ENCODE data around the gene XIRP1.
"Not testable (repeated sequence)": the region's sequence is repeated elsewhere in the genome, so short reads cannot be mapped to it uniquely, and the experiment has no call there.

Gene XIRP1

DNA sequence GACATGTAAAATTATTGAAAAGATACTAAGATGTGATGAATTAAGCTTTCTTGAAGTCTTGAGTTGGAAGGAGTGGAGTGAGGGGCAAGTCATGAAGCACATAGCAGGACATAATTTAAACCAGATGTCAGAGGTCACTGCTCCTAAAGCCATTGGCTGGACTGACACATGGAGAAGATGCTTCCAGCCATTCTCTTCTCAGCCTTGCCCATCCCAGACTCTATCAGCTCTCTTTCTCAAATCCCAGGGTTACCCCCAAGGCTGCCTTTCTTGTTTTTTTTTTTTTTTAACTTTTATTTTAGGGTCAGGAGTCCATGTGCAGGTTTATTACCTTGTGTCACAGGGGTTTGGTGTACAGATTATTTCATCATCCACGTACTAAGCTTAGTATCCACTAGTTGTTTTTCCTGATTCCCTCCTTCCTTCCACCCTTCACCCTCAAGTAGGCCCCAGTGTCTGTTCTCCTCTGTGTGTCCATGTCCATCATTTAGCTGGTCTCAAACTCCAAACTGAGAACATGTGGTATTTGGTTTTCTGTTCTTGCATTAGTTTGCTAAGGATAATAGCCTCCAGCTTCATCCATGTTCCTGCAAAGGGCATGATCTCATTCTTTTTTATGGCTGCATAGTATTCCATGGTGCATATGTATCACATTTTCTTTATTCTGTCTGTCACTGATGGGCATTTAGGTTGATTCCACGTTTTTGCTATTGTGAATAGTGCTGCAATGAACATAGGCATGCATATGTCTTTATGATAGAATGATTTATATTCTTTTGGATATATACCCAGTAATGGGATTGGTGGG is 18.9 kb downstream of the XIRP1 start:
- no peaks in the 10 kb centered on the region for H3K9me3 Mint-ChIP-seq
- no peak overlapping the region for H3K4me3 Mint-ChIP-seq
- peaks cover 3 to 4% of the 10 kb centered on the region in 2 donors for H3K4me1 Mint-ChIP-seq
- DNase-seq (no peak), ATAC-seq (replicated peaks) (no peak)
- H3K27me3 Mint-ChIP-seq, result no peaks in the 10 kb centered on the region
- H3K27ac Mint-ChIP-seq, result no peak overlapping the region
- no peaks in the 10 kb centered on the region for H3K36me3 Mint-ChIP-seq

DNA sequence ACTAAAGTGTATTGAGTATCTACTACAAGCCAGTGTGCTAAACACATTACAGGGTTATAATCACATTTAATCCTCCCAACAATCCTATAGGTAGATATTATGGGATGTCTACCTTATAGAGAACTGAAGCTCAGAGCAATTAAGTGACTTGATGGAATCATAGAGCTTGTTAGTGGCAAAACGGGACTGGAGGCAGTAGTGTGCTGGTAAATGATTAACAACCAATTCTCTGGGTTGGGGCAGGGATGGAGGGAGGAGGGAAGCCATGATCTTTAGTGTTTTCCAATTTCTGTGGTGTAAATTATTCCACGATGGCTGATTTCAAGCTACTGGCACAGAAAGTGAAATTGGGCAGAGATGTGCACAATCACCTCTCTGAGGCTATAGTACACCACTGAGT is 20.5 kb downstream of the XIRP1 start:
- no peak overlapping the region for H3K4me3 Mint-ChIP-seq
- H3K27ac Mint-ChIP-seq, result no peak overlapping the region
- ATAC-seq (replicated peaks) (no peak), DNase-seq (no peak)
- peaks cover 0 to 2% of the 10 kb centered on the region in 2 donors for H3K4me1 Mint-ChIP-seq
- no peaks in the 10 kb centered on the region for H3K27me3 Mint-ChIP-seq
- no peaks in the 10 kb centered on the region for H3K9me3 Mint-ChIP-seq
- H3K36me3 Mint-ChIP-seq, result no peaks in the 10 kb centered on the region

DNA sequence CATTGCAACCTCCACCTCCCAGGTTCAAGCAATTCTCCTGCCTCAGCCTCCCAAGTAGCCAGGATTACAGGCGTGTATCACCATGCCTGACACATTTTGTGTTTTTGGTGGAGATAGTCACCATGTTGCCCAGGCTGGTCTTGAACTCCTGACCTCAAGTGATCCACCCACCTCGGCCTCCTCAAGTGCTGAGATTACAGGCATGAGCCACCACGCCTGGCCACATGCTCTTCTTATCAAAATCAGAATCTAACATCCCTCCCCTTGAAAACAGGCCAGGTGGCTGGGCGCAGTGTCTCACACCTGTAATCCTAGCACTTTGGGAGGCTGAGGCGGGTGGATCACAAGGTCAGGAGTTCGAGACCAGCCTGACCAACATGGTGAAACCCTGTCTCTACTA is 21.5 kb downstream of the XIRP1 start:
- not testable (repeated sequence) for H3K27me3 Mint-ChIP-seq; H3K4me3 Mint-ChIP-seq; H3K9me3 Mint-ChIP-seq; H3K4me1 Mint-ChIP-seq; H3K36me3 Mint-ChIP-seq; DNase-seq; ATAC-seq (replicated peaks)
- H3K27ac Mint-ChIP-seq, result peak overlapping the region; percentile 67

DNA sequence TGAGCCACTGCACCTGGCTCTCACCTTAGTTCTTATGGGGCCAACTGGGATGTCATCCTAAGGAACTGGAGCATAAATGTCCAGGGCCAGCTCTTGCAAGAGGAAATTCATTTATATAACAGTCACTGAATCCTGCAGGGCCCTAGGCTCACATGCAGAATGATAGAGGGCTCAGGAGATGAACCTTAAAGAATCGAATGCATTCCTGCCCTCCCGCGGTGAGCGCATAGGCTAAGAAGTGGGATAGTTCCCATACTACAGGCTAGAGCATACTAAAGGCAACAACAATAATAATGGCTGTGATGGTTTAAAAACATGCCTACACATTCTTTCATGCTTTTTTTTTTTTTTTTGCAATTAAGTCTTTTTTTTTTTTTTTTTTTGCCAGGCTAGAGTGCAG is 21.9 kb downstream of the XIRP1 start:
- DNase-seq, result no peak
- peaks cover 0 to 2% of the 10 kb centered on the region in 2 donors for H3K4me1 Mint-ChIP-seq
- ATAC-seq (replicated peaks), result no peak

DNA sequence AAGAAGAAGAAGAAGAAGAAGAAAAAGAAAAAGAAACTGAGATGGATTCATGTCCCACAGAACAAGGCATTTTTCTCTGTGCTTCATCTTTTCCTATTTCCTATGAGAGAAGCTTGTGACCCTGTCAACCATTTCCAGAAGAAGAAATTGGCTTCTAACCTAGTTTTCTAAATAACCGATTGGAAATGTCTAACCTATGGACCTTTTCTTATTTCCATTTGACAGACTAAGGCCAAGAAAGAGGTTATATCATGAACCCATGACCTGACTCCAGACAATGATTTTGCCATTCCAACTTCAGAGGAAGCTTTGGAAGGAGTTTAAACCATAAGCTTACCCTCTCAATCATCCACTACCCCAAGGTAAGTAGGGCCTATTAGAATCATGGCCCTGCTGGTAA is 22.7 kb downstream of the XIRP1 start:
- H3K27me3 Mint-ChIP-seq, result no peaks in the 10 kb centered on the region
- no peaks in the 10 kb centered on the region for H3K9me3 Mint-ChIP-seq
- no peak overlapping the region for H3K4me3 Mint-ChIP-seq
- no peaks in the 10 kb centered on the region for H3K36me3 Mint-ChIP-seq
- DNase-seq (no peak), ATAC-seq (replicated peaks) (no peak)
- no peak overlapping the region for H3K27ac Mint-ChIP-seq
- H3K4me1 Mint-ChIP-seq, result peaks cover 0 to 2% of the 10 kb centered on the region in 2 donors

More for the DNA sequence above, 21.9 kb downstream of the XIRP1 start:
- Mint-ChIP-seq H3K27me3 (no peaks in the 10 kb centered on the region), H3K4me3 (no peak overlapping the region), H3K36me3 (no peaks in the 10 kb centered on the region), H3K9me3 (no peaks in the 10 kb centered on the region), H3K27ac (no peak overlapping the region)

DNA sequence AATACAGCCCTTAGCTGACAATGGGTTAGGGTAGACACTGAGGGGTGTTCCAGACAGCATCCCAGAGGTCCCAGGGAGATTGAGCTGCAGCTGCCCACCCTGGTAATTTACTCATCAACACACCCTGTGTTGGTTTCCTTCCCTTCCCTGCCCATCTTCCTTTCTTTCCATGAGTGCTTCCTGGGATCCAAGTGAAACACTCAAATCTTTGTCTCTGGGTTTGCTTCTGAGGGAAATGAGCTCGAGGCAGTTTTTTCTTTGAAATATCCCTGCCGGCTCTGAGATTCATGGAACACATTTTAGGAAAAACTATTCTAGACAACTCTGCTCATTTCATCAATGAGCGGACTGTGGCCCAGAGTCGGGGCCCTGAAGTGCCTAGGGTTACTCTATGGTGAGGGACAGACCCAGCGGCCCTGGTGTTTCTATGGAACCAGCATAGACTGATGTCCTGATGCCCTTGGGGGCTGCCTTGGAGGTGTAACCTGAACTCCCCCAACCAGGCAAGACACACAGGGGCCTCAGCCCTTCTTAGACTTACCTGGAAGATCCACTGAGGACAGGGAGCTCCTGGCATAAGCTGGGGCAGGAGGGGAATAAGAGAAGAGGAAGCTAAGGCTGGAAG is 24.1 kb downstream of the XIRP1 start:
- H3K9me3 Mint-ChIP-seq, result peaks cover 0 to under 1% of the 10 kb centered on the region in 2 donors
- no peak overlapping the region for H3K4me3 Mint-ChIP-seq
- DNase-seq (no peak), ATAC-seq (replicated peaks) (no peak)
- no peaks in the 10 kb centered on the region for H3K27me3 Mint-ChIP-seq
- H3K36me3 Mint-ChIP-seq, result peaks cover 0 to 2% of the 10 kb centered on the region in 2 donors
- peaks cover 0 to 3% of the 10 kb centered on the region in 2 donors for H3K4me1 Mint-ChIP-seq
- H3K27ac Mint-ChIP-seq, result no peak overlapping the region

DNA sequence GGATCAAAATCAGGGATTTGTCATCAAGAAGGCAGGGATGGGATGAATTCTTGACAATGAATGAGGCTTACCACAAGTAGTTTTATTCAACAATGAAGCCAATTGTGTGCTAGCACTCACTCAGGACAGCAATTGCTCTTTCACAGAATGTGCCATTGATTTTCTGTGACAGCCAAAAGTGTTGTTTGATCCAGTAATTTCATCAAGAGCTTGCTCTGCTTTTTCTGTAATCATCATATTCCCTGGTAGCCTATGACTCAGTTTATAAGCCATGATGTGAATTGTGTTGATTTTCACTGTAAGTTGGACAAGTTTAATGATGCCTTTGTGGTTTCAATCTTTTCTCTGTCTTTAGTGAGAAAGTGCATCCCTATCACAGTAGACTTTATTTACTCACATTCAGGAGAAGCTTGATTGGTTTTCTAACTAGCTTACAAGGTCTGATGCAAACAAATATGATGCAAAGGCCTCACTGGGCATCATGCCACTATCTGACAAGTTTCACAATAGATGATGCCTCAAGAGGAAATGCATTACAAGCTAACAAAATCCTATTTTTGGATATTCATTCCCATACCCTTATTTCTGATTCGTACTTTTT is 25.4 kb downstream of the XIRP1 start:
- peaks cover 0 to 2% of the 10 kb centered on the region in 2 donors for H3K9me3 Mint-ChIP-seq
- H3K4me1 Mint-ChIP-seq, result peaks cover 0 to 3% of the 10 kb centered on the region in 2 donors
- peaks cover 0 to 3% of the 10 kb centered on the region in 2 donors for H3K36me3 Mint-ChIP-seq
- H3K27ac Mint-ChIP-seq, result no peak overlapping the region
- H3K4me3 Mint-ChIP-seq, result no peak overlapping the region
- DNase-seq, result no peak
- ATAC-seq (replicated peaks), result no peak
- no peaks in the 10 kb centered on the region for H3K27me3 Mint-ChIP-seq

DNA sequence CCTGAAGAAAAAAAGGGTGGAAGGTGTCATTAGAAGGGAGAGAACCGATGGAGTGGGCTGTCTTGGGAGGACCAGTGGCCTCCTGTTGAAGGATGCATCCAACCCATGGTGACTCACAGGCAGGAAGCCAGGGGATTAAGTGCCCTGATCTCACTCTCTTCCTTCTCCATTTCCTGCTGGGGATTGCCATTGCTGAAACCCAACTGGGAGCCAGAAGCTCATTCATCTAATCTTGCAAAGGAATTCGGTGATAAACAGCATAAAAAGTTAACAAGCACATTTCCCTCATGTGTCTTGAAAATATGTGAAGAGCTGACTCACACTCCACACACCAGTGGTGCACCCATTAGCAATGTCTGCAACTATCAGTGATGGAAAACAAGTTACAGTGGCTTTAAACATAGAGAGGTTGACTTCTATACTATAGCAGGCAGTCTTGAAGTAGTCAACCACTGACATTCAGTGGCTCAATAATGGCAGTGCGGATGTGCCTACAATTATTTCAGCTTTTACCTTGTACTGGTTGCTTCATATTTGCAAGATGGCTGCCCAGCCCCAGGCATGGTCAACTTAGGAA is 26.2 kb downstream of the XIRP1 start:
- Mint-ChIP-seq H3K4me3 (no peak overlapping the region), H3K4me1 (peaks cover 0 to 3% of the 10 kb centered on the region in 2 donors), H3K9me3 (peaks cover 0 to 2% of the 10 kb centered on the region in 2 donors), H3K27me3 (no peaks in the 10 kb centered on the region), H3K27ac (no peak overlapping the region), H3K36me3 (peaks cover 0 to 3% of the 10 kb centered on the region in 2 donors)
- DNase-seq, result no peak
- ATAC-seq (replicated peaks), result no peak

DNA sequence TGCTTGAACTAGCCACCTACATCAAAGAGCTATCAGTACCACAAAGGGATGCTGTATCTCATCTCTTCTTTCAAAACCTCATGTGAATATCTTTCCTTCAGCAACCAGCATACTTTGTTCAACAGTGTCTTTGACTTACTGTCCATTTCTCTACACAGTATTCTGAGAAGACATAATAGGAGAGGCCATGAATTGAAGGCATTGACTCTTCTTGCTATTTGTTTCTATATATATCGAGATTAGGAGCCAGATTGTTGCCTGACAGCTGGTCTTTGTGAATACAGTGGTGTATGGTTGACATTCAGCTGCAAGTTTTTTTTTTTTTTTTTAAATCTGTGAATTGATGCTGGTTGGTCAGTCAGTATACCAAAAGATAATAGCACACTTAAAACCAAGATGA is 26.9 kb downstream of the XIRP1 start:
- ATAC-seq (replicated peaks), result no peak
- Mint-ChIP-seq H3K36me3 (peaks cover 0 to 3% of the 10 kb centered on the region in 2 donors), H3K27me3 (no peaks in the 10 kb centered on the region), H3K4me1 (peaks cover 0 to 3% of the 10 kb centered on the region in 2 donors), H3K9me3 (peaks cover 0 to 2% of the 10 kb centered on the region in 2 donors), H3K4me3 (no peak overlapping the region), H3K27ac (no peak overlapping the region)
- DNase-seq, result no peak

DNA sequence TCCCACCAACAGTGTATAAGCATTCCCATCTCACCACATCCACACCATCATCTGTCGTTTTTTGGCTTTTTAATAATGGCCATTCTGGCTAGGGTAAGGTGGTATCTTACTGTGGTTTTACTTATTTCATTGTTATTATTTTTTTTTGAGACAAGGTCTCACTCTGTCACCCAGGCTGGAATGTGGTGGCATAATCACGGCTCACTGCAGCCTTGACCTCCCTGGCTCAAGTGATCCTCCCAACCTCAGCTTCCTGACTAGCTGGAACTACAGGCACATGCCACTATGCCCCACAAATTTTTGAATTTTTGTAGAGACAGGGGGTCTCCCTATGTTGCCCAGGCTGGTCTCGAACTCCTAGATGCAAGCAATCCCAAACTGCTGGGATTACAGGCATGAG is 28.0 kb downstream of the XIRP1 start:
- no peak overlapping the region for H3K27ac Mint-ChIP-seq
- no peak for ATAC-seq (replicated peaks)
- H3K9me3 Mint-ChIP-seq, result peaks cover 0 to 2% of the 10 kb centered on the region in 2 donors
- DNase-seq, result no peak
- H3K4me1 Mint-ChIP-seq, result peaks cover 0 to 2% of the 10 kb centered on the region in 2 donors
- no peaks in the 10 kb centered on the region for H3K27me3 Mint-ChIP-seq
- H3K4me3 Mint-ChIP-seq, result no peak overlapping the region
- peaks cover 0 to 3% of the 10 kb centered on the region in 2 donors for H3K36me3 Mint-ChIP-seq

DNA sequence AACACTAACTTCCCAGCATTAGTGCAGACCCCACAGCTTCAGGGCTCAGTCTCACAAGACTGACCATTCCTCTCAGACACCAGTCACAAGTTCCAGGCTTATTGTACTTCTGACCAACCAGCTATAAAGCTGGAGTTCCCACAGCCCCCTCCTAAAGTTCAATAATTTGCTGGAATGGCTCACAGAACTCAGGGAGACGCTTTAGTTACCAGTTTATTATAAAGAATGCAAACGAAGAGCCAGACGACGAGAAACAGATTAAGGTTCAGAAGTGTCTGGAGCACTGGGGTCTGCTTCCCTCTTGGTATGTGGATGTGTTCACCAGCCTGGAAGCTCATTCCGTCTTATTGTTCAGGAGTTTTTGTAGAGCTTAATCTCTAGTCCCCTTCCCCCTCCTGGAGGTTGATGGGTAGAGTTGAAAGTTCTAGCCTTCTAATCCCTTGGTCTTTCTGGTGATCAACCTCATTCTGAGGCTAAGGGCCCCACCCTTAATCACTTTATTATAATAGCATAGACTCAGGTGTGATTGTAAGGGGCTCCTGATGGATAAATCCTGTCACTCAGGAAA is 34.2 kb downstream of the XIRP1 start:
- no peak overlapping the region for H3K27ac Mint-ChIP-seq
- DNase-seq, result no peak
- peaks cover 4 to 7% of the 10 kb centered on the region in 2 donors for H3K4me1 Mint-ChIP-seq
- peaks cover under 1 to 4% of the 10 kb centered on the region in 2 donors for H3K36me3 Mint-ChIP-seq
- ATAC-seq (replicated peaks), result no peak
- H3K4me3 Mint-ChIP-seq, result no peak overlapping the region
- no peaks in the 10 kb centered on the region for H3K27me3 Mint-ChIP-seq
- H3K9me3 Mint-ChIP-seq, result peaks cover 0 to under 1% of the 10 kb centered on the region in 2 donors

DNA sequence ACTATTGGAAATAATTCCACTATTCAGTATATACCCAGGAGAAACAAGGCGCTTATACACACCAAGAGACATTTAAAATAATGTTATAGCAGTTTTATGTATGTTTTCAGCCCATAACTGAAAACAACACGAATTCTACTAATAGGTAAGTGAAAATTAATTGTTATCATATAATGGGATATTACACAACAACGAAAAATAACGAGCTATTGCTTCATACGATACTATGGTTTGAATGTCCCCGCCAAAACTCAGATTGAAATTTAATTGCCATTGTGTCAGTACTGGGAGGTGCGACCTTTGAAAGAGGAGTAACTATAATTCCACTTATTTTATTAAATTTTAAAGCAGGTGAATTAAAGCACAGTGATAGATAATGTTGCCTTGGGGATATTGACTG is 35.0 kb downstream of the XIRP1 start:
- Mint-ChIP-seq H3K27ac (no peak overlapping the region), H3K4me1 (peaks cover 7 to 11% of the 10 kb centered on the region in 2 donors), H3K27me3 (no peaks in the 10 kb centered on the region), H3K9me3 (no peaks in the 10 kb centered on the region), H3K4me3 (no peak overlapping the region), H3K36me3 (peaks cover 4 to 8% of the 10 kb centered on the region in 2 donors)
- ATAC-seq (replicated peaks) (no peak), DNase-seq (no peak)

DNA sequence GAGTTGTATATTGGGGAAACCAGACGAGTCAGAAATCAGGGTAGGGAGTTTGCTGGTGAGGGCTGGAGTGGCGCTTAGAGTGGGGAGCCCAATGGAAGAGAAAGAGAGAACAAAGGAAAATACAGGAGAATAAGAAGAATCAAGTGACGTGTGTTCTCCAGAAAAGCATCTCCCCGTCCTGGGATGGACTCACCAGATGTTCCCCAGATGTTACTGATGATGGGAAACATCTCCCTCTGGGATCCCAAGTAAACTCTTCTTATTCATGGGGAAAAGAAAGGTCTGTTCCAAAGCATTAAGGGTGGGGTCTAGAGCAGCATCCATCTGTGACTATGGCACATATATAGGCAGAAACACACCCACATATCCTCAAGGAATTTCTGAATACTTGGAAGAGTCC is 36.0 kb downstream of the XIRP1 start:
- no peak for ATAC-seq (replicated peaks)

More for the DNA sequence above, 36.0 kb downstream of the XIRP1 start:
- DNase-seq, result no peak
- H3K27me3 Mint-ChIP-seq, result no peaks in the 10 kb centered on the region
- H3K27ac Mint-ChIP-seq, result no peak overlapping the region
- H3K4me1 Mint-ChIP-seq, result peaks cover 13 to 20% of the 10 kb centered on the region in 2 donors
- no peaks in the 10 kb centered on the region for H3K9me3 Mint-ChIP-seq
- H3K4me3 Mint-ChIP-seq, result no peak overlapping the region
- peaks cover 12 to 14% of the 10 kb centered on the region in 2 donors for H3K36me3 Mint-ChIP-seq
